ENCODE measurements around the gene GALNT13.

DNA sequence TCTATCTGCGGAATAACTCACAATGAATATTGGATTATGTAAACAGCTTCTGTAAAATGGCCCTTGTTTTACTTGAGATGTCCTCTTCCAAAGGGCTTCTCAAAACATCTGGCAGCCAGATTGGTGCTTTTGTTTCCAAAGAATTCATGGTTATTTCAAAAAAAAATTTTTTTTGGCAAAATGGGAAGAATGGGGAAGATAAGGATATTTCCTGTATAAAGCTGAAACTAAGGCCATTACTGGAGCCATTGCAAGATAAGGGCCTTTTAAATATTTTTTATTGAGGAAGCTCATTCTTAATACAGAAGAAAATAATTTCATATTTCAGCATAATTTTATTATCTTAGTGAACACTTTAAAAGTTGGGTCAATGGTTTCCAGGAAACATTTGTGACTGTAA is 259.1 kb downstream of the GALNT13 start:
- TF ChIP-seq POLR2A (IDR thresholded peaks at IDR 0.05) (no peak), POLR2AphosphoS5 (IDR thresholded peaks at IDR 0.05; ENCODE audit: insufficient read depth in 1 of 2, low read depth in 1 of 2) (no peak)
- TF ChIP-seq, protein P1, sequence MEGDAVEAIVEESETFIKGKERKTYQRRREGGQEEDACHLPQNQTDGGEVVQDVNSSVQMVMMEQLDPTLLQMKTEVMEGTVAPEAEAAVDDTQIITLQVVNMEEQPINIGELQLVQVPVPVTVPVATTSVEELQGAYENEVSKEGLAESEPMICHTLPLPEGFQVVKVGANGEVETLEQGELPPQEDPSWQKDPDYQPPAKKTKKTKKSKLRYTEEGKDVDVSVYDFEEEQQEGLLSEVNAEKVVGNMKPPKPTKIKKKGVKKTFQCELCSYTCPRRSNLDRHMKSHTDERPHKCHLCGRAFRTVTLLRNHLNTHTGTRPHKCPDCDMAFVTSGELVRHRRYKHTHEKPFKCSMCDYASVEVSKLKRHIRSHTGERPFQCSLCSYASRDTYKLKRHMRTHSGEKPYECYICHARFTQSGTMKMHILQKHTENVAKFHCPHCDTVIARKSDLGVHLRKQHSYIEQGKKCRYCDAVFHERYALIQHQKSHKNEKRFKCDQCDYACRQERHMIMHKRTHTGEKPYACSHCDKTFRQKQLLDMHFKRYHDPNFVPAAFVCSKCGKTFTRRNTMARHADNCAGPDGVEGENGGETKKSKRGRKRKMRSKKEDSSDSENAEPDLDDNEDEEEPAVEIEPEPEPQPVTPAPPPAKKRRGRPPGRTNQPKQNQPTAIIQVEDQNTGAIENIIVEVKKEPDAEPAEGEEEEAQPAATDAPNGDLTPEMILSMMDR (IDR thresholded peaks at IDR 0.05): no peak
